Left ventricle myocardium inferior (tissue), 1 donor: ENCODE results near the gene TMPRSS3. TPM values are rescaled to one million over a fixed set of nuclear protein-coding genes. Genes with fewer than 3 reads are reported as not detected.

Experiments
- DNase-seq: peaks from one replicate; pipeline ENCODE4 v3.0.0-alpha.2; 2020
- H3K27ac ChIP-seq: fragments of 200-600 bp; replicated peaks from 2 replicates; pipeline ENCODE4 v1.8.0; 2021
- H3K27me3 ChIP-seq: fragments of 200-600 bp; 2 replicates; pipeline ENCODE4 v1.8.0; 2021; ENCODE audit warnings: low read depth
- H3K36me3 ChIP-seq: fragments of 200-600 bp; 2 replicates; pipeline ENCODE4 v1.8.0; 2021
- H3K4me1 ChIP-seq: fragments of 200-600 bp; 2 replicates; pipeline ENCODE4 v1.8.0; 2021
- H3K4me3 ChIP-seq: fragments of 200-600 bp; 2 replicates; pipeline ENCODE4 v1.8.0; 2021; ENCODE audit warnings: mild to moderate bottlenecking, moderate library complexity
- H3K9me3 ChIP-seq: fragments of 200-600 bp; replicated peaks from 2 replicates; pipeline ENCODE4 v1.8.0; 2021
- CTCF ChIP-seq: fragments of 200-600 bp; IDR thresholded peaks from 2 replicates; pipeline ENCODE4 v1.8.0; 2021; ENCODE audit warnings: antibody characterized with exemption, mild to moderate bottlenecking, borderline replicate concordance
- intact Hi-C: fragments of 100-400 bp; cut with micrococcal nuclease; formaldehyde crosslinking; loops from one replicate; pipeline ENCODE4 v1.11.0; 2022
- total RNA-seq: library from RNA; stranded (reverse); fragmentation: NEBNext Ultra II Directional; extraction: Animal tissue kit (Norgen Biotek cat#: 25700); gene quantifications from one replicate; pipeline ENCODE4 v1.2.1, GENCODE V29; 2021
- donor health status: DM: no; HTN: yes; CAD: no; lungs with severe emphysema.

Gene TMPRSS3
- total RNA-seq, 1 donor from 2014 or later, result not detected

GRCh38 chr21:42356046-42356445 lies 39.8 kb downstream of the TMPRSS3 start:
- intact Hi-C loops, result no loop called here

GRCh38 chr21:42353623-42354022 lies 42.2 kb downstream of the TMPRSS3 start:
- DNase-seq, result no peak
- no peak for TF ChIP-seq CTCF
- peaks cover 40% of the 10 kb centered on the region for H3K9me3 ChIP-seq
- H3K4me3 ChIP-seq, result no peak overlapping the region
- no peaks in the 10 kb centered on the region for H3K4me1 ChIP-seq
- no peaks in the 10 kb centered on the region for H3K36me3 ChIP-seq
- H3K27me3 ChIP-seq, result peaks cover 26% of the 10 kb centered on the region
- H3K27ac ChIP-seq, result no peak overlapping the region
- intact Hi-C loops, result no loop called here

More at GRCh38 chr21:42356046-42356445, 39.8 kb downstream of the TMPRSS3 start:
- no peak for TF ChIP-seq CTCF
- H3K27ac ChIP-seq, result no peak overlapping the region
- H3K4me1 ChIP-seq, result no peaks in the 10 kb centered on the region
- DNase-seq, result no peak
- H3K9me3 ChIP-seq, result peaks cover 46% of the 10 kb centered on the region
- H3K4me3 ChIP-seq, result no peak overlapping the region
- peaks cover 37% of the 10 kb centered on the region for H3K27me3 ChIP-seq
- no peaks in the 10 kb centered on the region for H3K36me3 ChIP-seq

GRCh38 chr21:42352441-42353095 lies 43.3 kb downstream of the TMPRSS3 start:
- DNase-seq, result no peak
- TF ChIP-seq CTCF, result no peak
- no peaks in the 10 kb centered on the region for H3K36me3 ChIP-seq
- H3K9me3 ChIP-seq, result peaks cover 38% of the 10 kb centered on the region
- H3K27ac ChIP-seq, result no peak overlapping the region
- intact Hi-C loops, result no loop called here
- no peak overlapping the region for H3K4me3 ChIP-seq
- peaks cover 24% of the 10 kb centered on the region for H3K27me3 ChIP-seq
- H3K4me1 ChIP-seq, result no peaks in the 10 kb centered on the region

GRCh38 chr21:42351626-42352440 lies 44.0 kb downstream of the TMPRSS3 start:
- Histone ChIP-seq H3K4me3 (no peak overlapping the region), H3K9me3 (peaks cover 31% of the 10 kb centered on the region), H3K27me3 (peaks cover 26% of the 10 kb centered on the region), H3K4me1 (no peaks in the 10 kb centered on the region), H3K27ac (no peak overlapping the region), H3K36me3 (no peaks in the 10 kb centered on the region)
- TF ChIP-seq CTCF, result no peak
- intact Hi-C loops, result no loop called here
- no peak for DNase-seq

- H3K27me3 ChIP-seq, result peaks cover 35% of the 10 kb centered on the region
- TF ChIP-seq CTCF, result no peak
- H3K4me3 ChIP-seq, result no peak within 1 kb of the TSS
- no peaks in the 10 kb centered on the region for H3K36me3 ChIP-seq
- intact Hi-C loops, result no loop called here
- no peak within 1 kb of the TSS for H3K27ac ChIP-seq
- DNase-seq, result no peak
- peaks cover 24% of the 10 kb centered on the region for H3K9me3 ChIP-seq
- no peaks in the 10 kb centered on the region for H3K4me1 ChIP-seq
Observed at GRCh38 chr21:42350927-42351426, 44.9 kb downstream of the TMPRSS3 start, which contains the start of gene TFF2. Gene TFF2 (minus strand): TSS chr21:42350994. CDS start chr21:42350957, 37 bp downstream.
